ENCODE results near the gene FARSB.

Gene FARSB

DNA sequence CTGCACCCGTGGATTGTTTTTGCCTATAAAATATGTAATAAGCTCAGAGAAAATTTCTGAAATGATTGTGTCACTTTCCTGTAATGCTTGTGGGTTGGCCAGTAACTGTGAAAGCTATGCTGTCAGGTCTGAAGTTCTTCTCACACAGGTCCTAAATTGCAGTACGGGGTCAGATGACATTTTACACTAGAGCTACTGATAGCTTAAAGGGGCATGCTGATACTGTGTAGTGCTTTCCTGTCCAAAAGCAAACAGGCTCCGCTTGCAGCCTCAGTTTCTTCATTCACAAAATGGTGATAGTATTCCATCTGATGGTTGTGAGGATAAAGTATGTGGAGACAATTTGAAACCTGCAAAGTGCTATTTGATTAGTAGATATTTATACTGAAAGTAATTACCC, 7.6 kb upstream of the FARSB start:
- no peak for DNase-seq (ENCODE audit: low spot score)

DNA sequence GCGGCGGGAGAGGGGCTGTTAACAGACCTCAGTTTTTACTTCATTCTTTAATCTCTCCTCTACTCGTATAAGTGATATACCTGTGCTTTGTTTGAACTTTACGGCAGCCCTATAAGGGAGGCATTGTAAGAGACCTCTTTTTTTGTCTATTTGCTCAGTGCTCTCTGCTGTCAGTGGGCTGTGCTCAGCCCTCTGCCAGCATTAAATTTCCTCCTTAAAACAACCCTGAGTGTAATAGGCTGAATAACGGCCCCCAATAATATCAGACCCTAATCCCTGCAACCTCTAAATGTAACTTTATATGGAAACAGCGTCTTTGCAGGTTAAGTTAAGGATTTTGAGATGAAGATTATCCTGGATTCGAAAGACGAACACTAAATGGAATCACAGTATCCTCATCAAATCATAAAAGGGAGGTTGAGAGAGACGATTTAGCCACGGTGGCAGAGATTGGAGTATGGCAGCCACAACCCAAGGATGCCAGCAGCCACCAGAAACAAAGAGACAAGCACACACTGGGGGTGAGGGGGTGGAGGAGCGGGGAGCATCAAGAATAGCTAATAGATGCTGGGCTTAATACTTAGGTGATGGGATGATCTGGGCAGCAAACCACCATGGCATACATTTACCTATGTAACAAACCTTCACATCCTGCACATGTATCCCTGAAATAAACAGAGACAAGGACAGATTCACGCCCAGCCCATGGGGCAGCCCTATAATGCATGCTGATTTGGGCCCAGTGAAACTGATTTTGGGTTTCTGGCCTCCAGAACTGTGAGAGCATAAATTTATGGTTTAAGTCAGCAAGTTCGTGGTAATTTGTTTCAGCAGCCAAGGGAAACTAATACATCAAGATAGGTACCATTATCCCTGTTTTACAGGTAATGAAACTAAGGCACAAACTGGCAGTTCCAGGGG, 894 bp upstream of the FARSB start:
- DNase-seq (ENCODE audit: low spot score): no peak

DNA sequence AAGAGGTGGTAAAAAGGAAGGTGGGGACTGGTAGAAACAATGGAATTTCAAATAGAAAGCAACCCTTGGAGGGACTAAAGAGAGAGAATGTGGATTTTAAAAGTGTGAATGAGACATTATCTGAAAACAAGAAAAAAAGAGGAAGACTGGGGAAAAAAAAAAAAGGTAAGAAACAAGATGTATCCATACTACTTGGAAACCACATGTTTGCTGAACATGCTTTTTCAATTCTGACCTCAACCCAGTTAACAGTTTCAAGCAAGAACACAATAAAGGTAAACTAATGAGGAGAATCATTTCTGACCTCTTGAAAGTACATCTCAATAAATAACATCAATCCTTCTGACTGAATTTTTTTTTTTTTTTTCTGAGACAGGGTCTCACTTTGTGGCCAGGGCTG, 2.6 kb downstream of the FARSB start:
- DNase-seq (ENCODE audit: low spot score): no peak

DNA sequence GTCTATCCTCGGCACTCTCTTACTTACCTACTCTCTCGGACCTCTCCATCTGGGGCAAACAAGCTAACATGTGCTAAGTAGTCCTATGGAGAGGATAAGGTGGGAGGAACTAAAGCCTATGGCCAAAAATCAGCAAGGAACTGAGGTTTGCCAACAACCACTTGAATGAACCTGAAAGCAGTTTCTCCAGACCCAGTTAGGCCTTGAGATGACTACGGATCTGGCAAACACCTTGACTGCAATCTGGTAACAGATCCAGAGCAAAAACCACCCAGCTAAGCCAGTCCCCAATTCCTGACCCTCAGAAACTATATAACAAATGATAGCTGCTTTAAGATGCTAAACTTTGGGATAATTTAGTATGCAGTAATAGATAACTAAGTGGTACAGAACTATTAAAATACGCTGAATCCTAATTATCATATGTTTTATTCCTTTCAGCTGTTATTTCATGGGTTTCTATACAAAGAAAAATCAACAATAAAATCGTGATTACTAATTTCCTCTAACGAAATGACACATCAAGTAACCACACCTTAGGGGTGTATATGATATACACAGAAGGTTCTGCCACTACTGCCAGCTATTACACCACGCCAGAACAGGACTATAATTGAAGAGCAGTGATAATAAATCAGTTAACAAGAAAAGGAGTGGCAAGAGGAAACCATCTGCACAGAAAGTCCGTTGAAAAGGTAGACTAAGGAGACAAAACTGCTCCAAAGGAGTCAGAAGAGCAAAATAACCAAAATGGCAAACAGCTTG, 3.2 kb downstream of the FARSB start:
- DNase-seq (ENCODE audit: low spot score): peak; percentile 14

DNA sequence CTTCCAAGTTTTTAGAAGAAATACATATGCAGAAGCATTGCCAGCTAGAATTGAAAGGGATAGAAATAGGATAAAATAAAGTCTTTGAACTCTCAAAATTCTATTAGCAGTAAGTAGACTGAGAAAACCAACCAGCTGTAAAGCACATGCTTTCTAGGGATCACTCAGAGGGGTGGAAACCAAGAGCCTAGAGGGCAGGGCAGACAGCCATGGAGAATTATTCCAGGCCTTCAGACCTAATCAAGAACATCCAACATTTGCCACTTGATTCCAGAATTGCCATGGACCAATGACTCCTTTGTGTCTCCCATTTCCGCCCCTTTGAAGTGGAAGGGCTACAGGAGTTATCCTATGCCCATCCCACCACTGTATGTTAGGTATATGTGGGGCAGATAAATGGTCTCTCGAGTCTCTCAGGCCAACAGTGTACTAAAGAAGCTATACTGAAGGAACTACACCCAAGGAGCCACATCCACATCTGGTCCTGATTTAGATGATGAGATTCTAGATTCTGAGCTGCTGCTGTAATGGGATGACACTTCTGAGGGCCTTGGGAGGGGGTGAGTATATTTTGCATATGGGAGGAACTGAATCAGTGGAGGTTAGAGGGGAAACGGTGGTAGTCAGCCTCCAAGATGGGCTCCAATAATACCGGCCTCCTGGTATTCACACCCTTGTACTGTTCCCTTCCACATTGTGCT, 4.0 kb downstream of the FARSB start:
- no peak for DNase-seq (ENCODE audit: low spot score)

DNA sequence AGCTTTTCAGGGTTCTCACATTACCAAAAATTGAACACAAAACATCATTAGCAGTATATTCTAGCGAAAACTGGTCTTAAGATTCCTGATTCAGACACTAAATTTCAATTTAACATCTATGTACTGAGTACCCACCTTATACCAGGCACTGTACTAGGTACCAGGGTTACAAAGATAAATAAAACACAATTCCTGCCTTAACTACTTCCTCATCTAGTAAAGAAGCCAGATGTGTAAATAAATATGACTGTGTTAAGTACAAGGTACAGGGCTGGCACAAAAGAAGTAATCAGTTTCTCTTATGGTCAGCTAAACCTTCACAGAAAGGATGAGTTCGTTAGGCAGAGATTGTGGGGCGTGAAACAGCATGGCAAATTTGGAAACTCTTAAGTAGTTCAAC, 6.1 kb downstream of the FARSB start:
- DNase-seq (ENCODE audit: low spot score): no peak

DNA sequence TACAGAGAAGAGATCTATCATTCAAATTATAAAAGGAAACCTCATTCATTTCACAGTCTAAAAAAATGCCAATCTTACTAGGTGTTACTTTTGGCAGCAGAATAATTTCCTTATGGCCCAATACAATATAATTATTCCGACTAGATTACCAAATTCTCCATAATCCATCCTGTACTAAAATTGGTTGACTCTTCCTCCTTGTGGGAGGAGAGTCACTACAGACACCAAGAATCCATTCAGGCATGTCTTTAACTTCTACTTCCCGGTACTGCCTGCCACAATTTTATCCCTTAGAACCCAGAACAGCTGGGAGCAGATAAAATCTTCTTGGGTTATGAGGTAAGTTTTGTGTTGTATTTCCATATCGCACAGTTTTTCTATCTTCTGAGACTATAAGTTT, 9.9 kb downstream of the FARSB start:
- no peak for DNase-seq (ENCODE audit: low spot score)

DNA sequence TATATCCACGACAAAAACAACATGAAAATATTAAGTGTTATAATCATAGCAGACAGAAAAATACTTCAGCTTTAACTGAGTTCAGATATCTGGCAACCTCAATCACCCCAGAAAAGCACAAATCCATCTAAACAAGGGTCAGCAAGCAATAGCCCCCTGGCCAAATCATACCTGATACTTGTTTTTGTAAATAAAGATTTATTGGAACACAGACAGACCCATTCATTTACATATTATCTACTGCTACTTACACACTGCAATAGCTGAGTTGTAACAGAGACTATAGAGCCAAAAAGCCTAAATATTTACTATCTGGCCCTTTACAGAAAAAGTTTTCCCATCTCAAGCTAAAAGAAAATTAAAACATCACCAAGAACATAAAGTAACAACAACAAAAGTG, 12.8 kb downstream of the FARSB start:
- no peak for DNase-seq (ENCODE audit: low spot score)

DNA sequence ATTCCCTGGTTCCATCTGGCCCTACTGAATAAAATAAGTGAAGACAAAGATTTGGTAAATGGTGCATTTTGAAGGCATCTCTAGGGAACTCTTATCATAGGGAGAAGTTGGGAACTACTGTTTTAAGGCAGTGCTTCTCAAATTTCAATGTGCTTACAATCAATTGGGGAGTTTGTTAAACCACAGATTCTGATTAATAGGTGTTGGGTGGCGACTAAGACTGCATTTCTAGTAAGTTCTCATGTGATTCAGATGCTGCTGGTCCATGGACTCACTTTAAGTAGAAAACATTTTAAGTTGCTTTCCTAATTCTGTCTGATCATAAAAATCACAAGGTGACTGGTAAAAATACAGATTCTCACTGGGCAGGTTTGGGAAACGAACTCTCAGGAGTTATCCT, 14.6 kb downstream of the FARSB start:
- DNase-seq (ENCODE audit: low spot score): no peak

DNA sequence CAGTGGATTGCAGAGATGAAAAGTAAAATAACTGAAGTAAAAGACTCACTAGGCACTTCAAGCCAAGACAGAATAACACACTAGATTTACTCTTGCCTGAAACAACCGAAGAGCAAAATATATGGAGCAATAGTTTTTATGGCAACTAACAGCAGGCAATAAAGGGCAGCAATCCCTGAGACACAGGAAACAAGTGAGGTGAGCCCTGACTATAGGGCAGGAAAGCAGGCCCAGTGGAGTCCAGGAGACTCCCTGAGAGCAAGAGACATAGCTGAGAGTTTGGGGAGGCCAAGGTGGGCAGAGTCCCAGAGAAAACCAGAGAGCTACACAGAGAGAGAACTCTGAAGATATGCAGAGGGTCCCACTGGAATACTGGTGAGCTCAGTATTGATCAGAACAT, 18.8 kb downstream of the FARSB start:
- no peak for DNase-seq (ENCODE audit: low spot score)

DNA sequence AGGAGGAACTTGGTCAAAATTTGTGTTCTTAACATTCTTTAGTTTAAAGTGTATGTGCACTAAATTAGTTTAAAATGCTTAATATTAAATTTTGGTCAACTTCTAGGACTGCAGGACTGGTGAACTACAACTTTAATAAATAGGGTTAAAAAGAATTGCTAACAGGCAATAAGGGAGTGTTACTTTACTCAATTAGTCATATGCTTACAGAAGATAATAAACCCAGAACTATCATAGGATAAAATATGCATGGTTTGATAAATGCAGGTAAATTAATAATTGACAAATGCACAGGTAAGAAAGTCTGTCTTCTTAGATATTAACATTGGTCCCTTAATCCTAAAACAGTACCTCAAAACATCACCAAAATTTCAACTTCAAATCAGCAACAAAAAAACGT, 20.6 kb downstream of the FARSB start:
- DNase-seq (ENCODE audit: low spot score): no peak

DNA sequence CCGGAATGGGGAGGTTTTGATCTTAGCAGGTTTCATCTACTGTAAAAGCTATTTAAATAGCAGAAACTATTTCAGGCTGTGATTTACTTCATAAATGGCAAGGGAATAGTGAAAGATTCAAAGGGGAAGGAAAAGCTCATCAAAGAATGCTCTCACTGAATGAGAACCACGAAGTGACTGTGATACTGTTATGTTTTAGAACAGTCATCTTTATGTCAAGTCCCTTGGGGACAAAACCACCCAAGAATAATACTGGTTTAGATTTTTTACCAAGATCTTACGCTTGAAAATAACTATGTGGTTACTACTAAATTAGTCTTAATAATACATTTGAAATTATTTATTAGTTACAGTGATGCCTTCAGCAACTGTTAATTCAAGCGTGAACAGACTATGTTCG, 28.1 kb downstream of the FARSB start:
- no peak for DNase-seq (ENCODE audit: low spot score)

DNA sequence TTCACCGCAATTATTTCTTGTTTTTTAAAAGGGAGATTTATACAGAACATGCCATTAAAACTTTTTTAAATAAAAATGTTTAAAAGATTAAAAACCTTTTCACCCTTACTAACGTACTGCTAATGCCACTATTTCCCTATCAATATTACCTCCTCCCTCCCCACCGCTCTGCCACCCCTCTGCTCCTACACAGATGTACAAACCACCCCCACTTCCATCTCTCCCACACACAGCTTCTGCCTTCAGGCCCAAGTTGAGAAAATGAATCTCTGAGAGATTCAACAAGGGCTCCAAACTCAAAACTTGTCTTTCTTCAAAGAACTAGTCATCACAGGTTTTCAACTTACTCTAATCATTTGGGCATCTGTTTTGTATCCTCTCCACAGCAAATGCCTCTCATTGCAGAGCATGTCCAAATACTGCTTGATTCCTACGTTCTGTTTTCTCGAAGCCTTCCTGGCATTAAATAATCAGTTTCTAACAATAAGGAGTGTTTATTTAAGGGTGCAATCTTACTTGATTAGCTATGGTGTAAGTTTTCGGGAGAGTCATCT, 32.1 kb downstream of the FARSB start:
- no peak for DNase-seq (ENCODE audit: low spot score)

DNA sequence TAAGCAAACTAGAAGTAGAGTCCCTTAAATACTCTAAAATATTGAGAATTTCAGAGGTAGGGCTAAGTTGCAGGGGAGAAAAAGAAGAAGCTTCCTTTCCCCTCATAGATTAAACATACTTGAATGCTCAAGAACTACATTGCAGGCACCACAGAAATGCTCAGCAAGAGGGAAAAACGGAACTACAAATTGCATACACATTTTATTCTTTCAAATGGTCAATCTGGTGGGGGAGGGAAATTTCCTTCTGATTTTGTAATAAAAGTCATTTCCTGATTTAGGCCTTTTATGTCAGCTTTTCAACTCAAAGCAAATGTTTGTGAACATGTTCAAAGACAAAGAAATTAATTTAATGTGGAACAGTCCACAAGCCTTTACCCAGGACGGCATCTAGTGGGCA, 33.0 kb downstream of the FARSB start:
- DNase-seq (ENCODE audit: low spot score): no peak

DNA sequence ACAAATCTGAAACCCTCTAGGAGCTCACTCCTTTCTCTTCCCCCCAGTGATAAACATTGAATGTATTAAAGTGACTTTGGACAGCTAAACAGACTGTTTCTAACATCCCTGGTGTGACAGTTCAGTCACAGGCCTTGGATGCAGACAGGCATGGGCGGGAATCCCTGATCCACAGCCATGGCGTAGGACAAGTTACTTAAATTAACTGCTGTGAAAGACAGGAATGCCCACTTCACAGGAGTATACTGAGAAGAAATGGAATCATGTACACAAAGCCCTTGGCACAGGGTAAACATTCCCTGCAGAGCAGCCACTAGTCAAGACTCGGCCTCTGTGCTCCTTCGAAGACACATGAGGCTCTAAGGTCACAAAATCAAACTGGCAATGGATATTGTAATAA, 34.0 kb downstream of the FARSB start:
- no peak for DNase-seq (ENCODE audit: low spot score)

DNA sequence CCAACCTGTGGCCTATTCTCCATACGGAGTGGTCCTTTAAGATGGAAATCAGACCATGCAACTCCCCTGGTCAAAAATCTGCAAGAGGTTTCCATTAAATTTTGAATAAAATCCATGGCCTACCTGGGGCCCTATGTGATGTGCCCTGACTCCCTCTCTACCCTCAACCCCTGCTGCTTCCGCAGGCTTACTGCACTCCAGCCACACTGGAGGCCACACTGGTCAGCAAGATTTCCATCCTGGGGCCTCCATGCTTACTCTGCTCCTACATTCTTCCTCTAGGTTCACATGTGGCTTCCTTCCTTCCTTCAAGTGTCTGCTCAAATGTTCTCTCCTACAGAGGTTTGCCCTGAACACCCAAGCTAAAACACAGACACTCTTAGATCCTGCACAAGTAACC, 40.6 kb downstream of the FARSB start:
- DNase-seq (ENCODE audit: low spot score): no peak

DNA sequence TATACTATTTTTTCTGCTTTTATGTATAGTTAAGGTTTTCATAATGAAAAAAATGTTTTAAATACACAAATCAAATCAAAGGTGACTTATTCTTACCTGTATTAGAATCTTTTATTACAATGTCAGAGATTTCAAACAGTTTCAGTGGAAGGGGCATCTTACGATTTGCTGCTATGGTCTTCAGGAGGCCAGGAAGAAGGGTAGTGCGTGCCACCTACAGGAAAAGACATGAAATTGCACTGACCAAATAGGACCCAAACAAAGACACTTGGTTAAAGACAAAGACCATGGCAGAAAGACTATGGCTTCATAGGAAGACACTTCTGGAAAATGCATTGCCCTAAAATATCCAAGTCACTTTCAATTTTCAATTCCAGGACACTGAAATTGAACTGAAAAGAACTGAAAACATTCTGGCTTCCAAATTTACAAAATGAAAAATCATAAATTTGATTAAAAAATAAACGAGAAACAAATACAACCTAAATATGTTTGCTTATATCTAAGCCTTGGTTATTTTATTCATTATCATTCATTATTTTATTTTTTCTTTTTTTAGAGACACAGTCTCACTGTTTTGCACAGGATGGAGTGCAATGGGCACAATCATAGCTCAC, 42.1 kb downstream of the FARSB start:
- peak; percentile 29 for DNase-seq (ENCODE audit: low spot score)

DNA sequence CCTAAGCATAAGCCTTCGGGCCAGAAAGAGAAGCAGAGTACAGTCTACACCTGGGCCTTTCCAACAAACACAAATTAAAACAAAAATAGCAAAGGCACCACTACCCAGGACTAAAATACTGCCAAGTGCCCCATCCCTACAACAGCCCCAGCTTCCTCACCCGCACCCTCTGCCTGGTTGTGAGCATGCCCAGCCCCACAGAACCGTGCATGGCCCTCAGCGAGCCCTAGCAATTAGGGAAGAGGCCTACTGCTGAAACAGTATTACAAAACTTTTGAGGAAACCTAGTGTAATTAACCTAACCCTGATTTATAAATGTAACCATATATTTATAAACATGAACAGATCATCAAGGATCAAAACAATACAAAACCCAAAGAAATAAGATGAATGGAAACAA, 44.2 kb downstream of the FARSB start:
- DNase-seq (ENCODE audit: low spot score): no peak

DNA sequence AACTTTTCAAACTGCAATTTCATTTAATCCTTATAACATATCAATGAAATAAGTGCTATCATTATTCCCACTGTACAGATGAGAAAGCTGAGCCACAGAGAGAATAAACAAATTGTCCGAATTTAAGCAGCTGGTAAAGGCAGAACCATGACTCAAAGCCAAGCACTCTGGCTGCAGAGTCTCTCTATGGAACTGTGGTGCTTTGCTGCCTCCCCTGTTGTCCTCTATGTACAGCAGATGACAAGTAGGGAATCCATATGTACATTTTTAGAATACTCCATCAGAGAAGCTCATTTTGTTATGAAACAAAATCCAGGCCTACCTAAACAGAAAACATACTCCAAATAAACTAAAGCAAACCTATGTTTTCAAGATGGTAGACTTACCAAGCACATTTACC, 45.1 kb downstream of the FARSB start:
- no peak for DNase-seq (ENCODE audit: low spot score)

DNA sequence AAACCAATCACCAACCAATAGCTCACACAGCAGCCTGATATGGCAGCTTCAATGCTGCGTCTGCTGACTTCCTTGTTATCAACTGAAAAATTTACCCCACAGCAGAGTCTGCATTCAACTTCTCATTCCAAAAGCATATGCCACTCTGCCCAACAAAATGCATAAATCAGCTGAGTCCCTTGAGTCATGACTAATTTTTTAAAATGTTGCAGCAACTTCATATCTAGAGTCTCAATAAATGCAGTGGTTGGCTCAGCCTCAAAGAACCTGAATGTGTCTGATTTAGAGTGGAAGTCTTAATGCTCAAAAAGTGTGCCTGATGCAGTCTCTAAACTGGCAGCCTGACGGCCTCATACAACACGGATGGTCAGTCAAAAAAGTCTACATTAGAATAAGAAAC, 46.5 kb downstream of the FARSB start:
- no peak for DNase-seq (ENCODE audit: low spot score)

DNA sequence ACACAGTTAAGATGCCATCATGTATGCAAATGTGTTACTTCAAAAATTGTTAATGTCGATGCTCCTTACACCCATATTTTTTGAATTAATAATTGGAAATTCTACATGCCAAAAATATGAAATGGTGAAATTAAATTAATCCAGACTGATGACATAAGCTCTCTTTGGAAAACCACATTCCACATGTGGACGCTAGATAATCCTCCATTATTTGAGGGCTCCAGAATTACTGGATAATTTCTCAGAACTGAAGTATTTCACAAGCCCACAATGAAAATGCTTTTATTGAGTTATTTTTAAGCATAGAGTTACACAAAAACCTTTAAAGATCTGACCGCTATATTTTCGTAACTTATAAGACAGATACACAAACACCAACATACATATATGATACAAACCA, 47.8 kb downstream of the FARSB start:
- DNase-seq (ENCODE audit: low spot score): no peak

DNA sequence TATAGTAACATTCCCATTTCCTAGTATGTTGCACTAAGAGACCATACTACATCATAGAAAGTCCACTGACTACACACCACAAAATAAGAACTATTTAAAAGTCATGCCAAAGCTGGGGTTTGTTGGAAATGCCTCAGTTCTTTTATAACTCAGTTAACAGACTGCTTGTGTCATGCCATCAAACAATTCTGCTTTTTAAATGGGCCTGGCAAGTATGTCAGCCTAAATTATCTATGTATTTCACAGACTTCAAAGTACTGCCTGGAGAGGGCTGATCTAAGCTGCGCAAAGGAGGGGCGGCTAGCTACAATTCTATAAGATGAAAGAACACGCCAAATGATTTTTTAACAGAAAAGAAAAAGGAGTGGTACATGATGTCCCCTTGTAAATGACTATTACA, 49.6 kb downstream of the FARSB start:
- DNase-seq (ENCODE audit: low spot score): no peak
